ENCODE measurements around the gene INTS6.

DNA sequence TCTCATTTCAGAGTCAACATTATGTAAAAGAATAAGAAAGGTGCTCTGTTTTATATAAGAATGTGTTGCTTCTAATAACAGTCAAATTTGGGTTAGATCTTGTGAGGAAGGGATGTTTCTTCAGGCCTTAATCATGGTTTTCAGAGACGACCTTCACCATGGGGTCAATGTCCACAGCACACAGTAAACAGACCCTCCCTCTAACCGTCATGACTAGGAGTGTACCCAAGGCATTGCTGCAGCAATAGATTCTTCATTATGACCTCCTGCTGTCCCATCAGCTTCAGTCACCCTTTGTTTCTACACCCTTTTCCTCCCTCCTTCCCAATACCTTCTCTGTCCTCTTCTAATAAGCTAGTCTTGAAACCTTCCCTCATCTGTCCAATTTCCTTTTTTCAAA, 97.6 kb downstream of the INTS6 start:
- TF ChIP-seq, protein P1, sequence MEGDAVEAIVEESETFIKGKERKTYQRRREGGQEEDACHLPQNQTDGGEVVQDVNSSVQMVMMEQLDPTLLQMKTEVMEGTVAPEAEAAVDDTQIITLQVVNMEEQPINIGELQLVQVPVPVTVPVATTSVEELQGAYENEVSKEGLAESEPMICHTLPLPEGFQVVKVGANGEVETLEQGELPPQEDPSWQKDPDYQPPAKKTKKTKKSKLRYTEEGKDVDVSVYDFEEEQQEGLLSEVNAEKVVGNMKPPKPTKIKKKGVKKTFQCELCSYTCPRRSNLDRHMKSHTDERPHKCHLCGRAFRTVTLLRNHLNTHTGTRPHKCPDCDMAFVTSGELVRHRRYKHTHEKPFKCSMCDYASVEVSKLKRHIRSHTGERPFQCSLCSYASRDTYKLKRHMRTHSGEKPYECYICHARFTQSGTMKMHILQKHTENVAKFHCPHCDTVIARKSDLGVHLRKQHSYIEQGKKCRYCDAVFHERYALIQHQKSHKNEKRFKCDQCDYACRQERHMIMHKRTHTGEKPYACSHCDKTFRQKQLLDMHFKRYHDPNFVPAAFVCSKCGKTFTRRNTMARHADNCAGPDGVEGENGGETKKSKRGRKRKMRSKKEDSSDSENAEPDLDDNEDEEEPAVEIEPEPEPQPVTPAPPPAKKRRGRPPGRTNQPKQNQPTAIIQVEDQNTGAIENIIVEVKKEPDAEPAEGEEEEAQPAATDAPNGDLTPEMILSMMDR (IDR thresholded peaks at IDR 0.05), result no peak
- no peak for TF ChIP-seq POLR2A (IDR thresholded peaks at IDR 0.05)

Measured in adrenal gland (tissue), 5 donors.